Panc1 (cell line): ENCODE results near the gene DUSP19.

Experiments used
- CTCF ChIP-seq: fragments of 450-650 bp; IDR thresholded peaks from 2 replicates; pipeline ENCODE4 v1.5.1; 2017; ENCODE audit warnings: mild to moderate bottlenecking
- POLR2AphosphoS5 ChIP-seq: IDR thresholded peaks from 2 replicates; pipeline ENCODE4 v1.6.1; 2012; ENCODE audit warnings: mild to moderate bottlenecking, low read depth, low read length, moderate library complexity
- REST ChIP-seq, 2 experiments: IDR thresholded peaks; 2 replicates each; pipeline ENCODE4 v1.6.1; 2011 to 2012; ENCODE audit warnings: low read depth in 2 of 2, control low read depth in 1 of 2, low read length in 1 of 2, mild to moderate bottlenecking in 1 of 2, moderate library complexity in 1 of 2; ENCODE audit not compliant: insufficient read depth in 1 of 2
- SIN3A ChIP-seq: IDR thresholded peaks from 2 replicates; pipeline ENCODE4 v1.6.1; 2012; ENCODE audit warnings: low read depth, mild to moderate bottlenecking, low read length, moderate library complexity, borderline replicate concordance; ENCODE audit not compliant: insufficient read depth
- TCF7L2 ChIP-seq: IDR thresholded peaks from 2 replicates; pipeline ENCODE4 v1.6.1; 2011; ENCODE audit warnings: mild to moderate bottlenecking, low read depth, low read length, inconsistent platforms

- TF ChIP-seq CTCF (no peak), TCF7L2 (peak; percentile 46; the same call in 1 of the 2 replicates), POLR2AphosphoS5 (no peak), SIN3A (no peak), REST (IDR thresholded peaks at IDR 0.05; ENCODE audit: insufficient read depth in 1 of 2, low read depth in 2 of 2, low read length in 1 of 2) (no peak)
Observed at GRCh38 chr2:183078163-183078463, 434 bp upstream of the DUSP19 start.
